ENCODE data around the gene RIT2. TPM values are rescaled to one million over a fixed set of nuclear protein-coding genes. Genes with fewer than 3 reads are reported as not detected.

RIT2 gene
- total and polyA plus RNA-seq, 4 experiments from 2014 or later = not detected

DNA sequence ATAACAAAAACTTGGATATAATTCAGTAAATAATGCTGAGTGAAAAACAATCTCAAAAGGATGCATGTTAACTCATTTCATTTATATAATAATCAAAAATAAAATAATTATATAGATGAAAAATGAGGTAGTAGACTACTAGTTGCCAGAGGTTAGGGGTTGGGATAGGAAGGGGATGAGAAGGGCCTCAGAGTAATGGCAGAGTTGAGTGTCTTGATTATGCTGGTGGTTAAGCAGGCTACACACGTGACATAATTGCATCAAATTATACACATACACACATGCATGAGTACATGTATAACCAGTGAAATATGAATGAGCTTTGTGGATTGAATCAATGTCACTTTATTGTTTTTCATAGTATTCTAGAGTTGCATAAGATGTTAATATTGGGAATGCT lies 201.0 kb downstream of the RIT2 start:
- no peak overlapping the region for H3K27ac ChIP-seq (ENCODE audit: low read depth, low read length)
- Mint-ChIP-seq H3K4me1 (no peaks in the 10 kb centered on the region), H3K36me3 (no peaks in the 10 kb centered on the region), H3K4me3 (no peak overlapping the region), H3K27me3 (no peaks in the 10 kb centered on the region), H3K9me3 (peaks cover 0 to 16% (median 6%) of the 10 kb centered on the region in 8 donors), H3K27ac (no peak overlapping the region)
- H3K4me1 ChIP-seq (ENCODE audit: insufficient read depth, low read length) = no peaks in the 10 kb centered on the region
- no peak for DNase-seq
- H3K4me3 ChIP-seq (ENCODE audit: low read length in 2 of 2) = no peak overlapping the region
- POLR2A ChIA-PET (ENCODE audit: partially characterized antibody) = no interaction called here
- CTCF ChIA-PET (ENCODE audit: partially characterized antibody) = no interaction called here
- no peaks in the 10 kb centered on the region for H3K36me3 ChIP-seq (ENCODE audit: insufficient read depth, low read length)
- H3K27me3 ChIP-seq (ENCODE audit: insufficient read depth, low read length) = no peaks in the 10 kb centered on the region
- peaks cover 0 to 6% of the 10 kb centered on the region in 2 donors for H3K9me3 ChIP-seq (ENCODE audit: control insufficient read depth in 1 of 2, low read length in 2 of 2)
- intact Hi-C loops (cut with micrococcal nuclease) = no loop called here

DNA sequence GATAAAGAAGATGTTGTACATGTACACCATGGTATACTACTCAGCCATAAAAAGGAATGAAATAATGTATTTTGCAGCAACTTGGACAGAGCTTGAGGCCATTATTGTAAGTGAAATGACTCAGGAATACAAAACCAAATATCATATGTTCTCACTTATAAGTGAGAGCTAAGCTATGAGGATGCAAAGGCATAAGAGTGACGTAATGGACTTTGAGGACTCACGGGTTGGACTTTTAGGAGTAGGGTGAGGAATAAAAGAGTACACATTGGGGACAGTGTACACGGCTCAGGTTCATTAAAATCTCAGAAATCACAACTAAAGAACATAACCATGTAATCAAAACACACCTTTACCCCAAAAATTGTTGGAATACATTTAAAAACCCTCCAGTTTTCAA lies 206.4 kb downstream of the RIT2 start:
- POLR2A ChIA-PET (ENCODE audit: partially characterized antibody) = no interaction called here
- DNase-seq = no peak
- H3K27me3 Mint-ChIP-seq = no peaks in the 10 kb centered on the region
- H3K36me3 Mint-ChIP-seq = no peaks in the 10 kb centered on the region
- Histone ChIP-seq H3K4me1 (ENCODE audit: insufficient read depth, low read length) (no peaks in the 10 kb centered on the region), H3K4me3 (ENCODE audit: low read length in 2 of 2) (no peak overlapping the region), H3K9me3 (ENCODE audit: control insufficient read depth in 1 of 2, low read length in 2 of 2) (no peaks in the 10 kb centered on the region), H3K27me3 (ENCODE audit: insufficient read depth, low read length) (no peaks in the 10 kb centered on the region), H3K27ac (ENCODE audit: low read depth, low read length) (no peak overlapping the region), H3K36me3 (ENCODE audit: insufficient read depth, low read length) (no peaks in the 10 kb centered on the region)
- H3K27ac Mint-ChIP-seq = no peak overlapping the region
- CTCF ChIA-PET (ENCODE audit: partially characterized antibody) = no interaction called here
- no peaks in the 10 kb centered on the region for H3K4me1 Mint-ChIP-seq
- peaks cover 0 to 19% (median 6%) of the 10 kb centered on the region in 8 donors for H3K9me3 Mint-ChIP-seq
- intact Hi-C loops (cut with micrococcal nuclease) = no loop called here
- no peak overlapping the region for H3K4me3 Mint-ChIP-seq

DNA sequence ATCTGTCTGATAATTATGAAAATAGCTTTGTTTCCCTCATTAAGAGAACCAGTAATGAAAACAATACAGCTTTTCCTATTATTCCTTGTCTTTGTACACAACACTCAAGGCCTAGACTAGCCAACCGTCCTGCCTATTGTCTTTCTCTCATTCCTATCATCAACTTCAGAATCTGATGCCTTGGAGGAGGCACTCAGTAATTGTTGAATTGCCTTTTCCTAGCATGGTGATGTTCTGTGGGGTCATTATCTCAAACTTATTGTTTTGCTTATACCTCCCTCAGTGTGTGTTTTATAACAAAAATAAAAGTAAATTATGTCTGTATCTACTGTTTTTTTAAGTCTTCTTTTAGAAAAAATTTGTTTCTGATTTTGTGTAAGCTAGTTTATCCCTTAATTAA lies 208.7 kb downstream of the RIT2 start:
- no peaks in the 10 kb centered on the region for H3K4me1 ChIP-seq (ENCODE audit: insufficient read depth, low read length)
- CTCF ChIA-PET (ENCODE audit: partially characterized antibody) = no interaction called here
- no peaks in the 10 kb centered on the region for H3K9me3 ChIP-seq (ENCODE audit: control insufficient read depth in 1 of 2, low read length in 2 of 2)
- POLR2A ChIA-PET (ENCODE audit: partially characterized antibody) = no interaction called here
- H3K27me3 ChIP-seq (ENCODE audit: insufficient read depth, low read length) = no peaks in the 10 kb centered on the region
- no peak overlapping the region for H3K27ac Mint-ChIP-seq
- H3K9me3 Mint-ChIP-seq = peaks cover 0 to 19% (median 7%) of the 10 kb centered on the region in 8 donors
- H3K4me1 Mint-ChIP-seq = no peaks in the 10 kb centered on the region
- H3K4me3 Mint-ChIP-seq = no peak overlapping the region
- intact Hi-C loops (cut with micrococcal nuclease) = no loop called here
- no peaks in the 10 kb centered on the region for H3K36me3 ChIP-seq (ENCODE audit: insufficient read depth, low read length)
- no peaks in the 10 kb centered on the region for H3K27me3 Mint-ChIP-seq
- H3K27ac ChIP-seq (ENCODE audit: low read depth, low read length) = no peak overlapping the region
- H3K36me3 Mint-ChIP-seq = no peaks in the 10 kb centered on the region
- H3K4me3 ChIP-seq (ENCODE audit: low read length in 2 of 2) = no peak overlapping the region
- DNase-seq = no peak

DNA sequence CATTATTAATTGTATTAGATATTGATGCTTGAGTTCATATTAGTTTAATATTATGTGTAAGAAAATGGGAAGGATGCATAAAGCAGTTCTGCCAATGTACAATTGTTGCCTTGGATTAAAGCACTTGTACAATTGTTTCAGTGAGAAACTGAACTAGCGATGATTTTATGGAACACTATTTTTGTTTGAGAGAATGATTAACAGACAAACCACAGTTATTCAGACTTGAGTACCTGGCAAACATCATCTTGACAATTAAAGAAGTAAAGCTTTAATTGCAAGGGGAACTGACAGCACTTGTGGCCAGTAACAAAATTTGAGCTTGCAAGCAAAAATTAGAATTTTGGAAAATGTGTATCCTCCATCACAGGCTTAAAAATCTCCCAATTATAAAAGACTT lies 214.3 kb downstream of the RIT2 start:
- no peak for DNase-seq
- no peaks in the 10 kb centered on the region for H3K27me3 Mint-ChIP-seq
- H3K9me3 Mint-ChIP-seq = peaks cover 0 to 18% (median 6%) of the 10 kb centered on the region in 8 donors
- H3K27ac Mint-ChIP-seq = no peak overlapping the region
- Histone ChIP-seq H3K27ac (ENCODE audit: low read depth, low read length) (no peak overlapping the region), H3K27me3 (ENCODE audit: insufficient read depth, low read length) (no peaks in the 10 kb centered on the region), H3K4me1 (ENCODE audit: insufficient read depth, low read length) (no peaks in the 10 kb centered on the region), H3K9me3 (ENCODE audit: control insufficient read depth in 1 of 2, low read length in 2 of 2) (no peaks in the 10 kb centered on the region), H3K36me3 (ENCODE audit: insufficient read depth, low read length) (no peaks in the 10 kb centered on the region), H3K4me3 (ENCODE audit: low read length in 2 of 2) (no peak overlapping the region)
- H3K36me3 Mint-ChIP-seq = no peaks in the 10 kb centered on the region
- POLR2A ChIA-PET (ENCODE audit: partially characterized antibody) = no interaction called here
- CTCF ChIA-PET (ENCODE audit: partially characterized antibody) = no interaction called here
- no peaks in the 10 kb centered on the region for H3K4me1 Mint-ChIP-seq
- intact Hi-C loops (cut with micrococcal nuclease) = no loop called here
- no peak overlapping the region for H3K4me3 Mint-ChIP-seq

DNA sequence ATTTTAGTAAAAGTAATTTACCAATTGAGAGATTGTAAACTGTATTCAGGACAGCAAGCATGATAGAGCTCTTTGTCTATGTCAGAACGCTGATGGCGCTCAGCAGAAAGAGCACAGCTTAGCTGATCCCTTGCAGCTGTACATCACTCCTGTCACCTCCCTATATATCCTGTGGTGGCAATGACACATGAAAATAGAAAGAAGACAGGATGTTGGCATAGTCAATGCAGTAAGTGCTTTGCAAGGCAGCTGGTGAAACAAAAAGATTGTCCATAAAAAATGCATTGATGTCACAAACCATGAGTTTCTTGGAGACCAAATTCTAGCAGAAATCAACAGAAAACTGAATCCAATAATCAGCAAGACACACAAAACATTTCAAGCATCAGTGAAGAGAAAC lies 221.5 kb downstream of the RIT2 start:
- Mint-ChIP-seq H3K4me3 (no peak overlapping the region), H3K4me1 (no peaks in the 10 kb centered on the region), H3K27me3 (no peaks in the 10 kb centered on the region), H3K36me3 (no peaks in the 10 kb centered on the region), H3K27ac (no peak overlapping the region), H3K9me3 (peaks cover 0 to 16% (median 8%) of the 10 kb centered on the region in 8 donors)
- intact Hi-C loops (cut with micrococcal nuclease) = no loop called here
- no peaks in the 10 kb centered on the region for H3K27me3 ChIP-seq (ENCODE audit: insufficient read depth, low read length)
- DNase-seq = no peak
- H3K4me3 ChIP-seq (ENCODE audit: low read length in 2 of 2) = no peak overlapping the region
- no peak overlapping the region for H3K27ac ChIP-seq (ENCODE audit: low read depth, low read length)
- H3K36me3 ChIP-seq (ENCODE audit: insufficient read depth, low read length) = no peaks in the 10 kb centered on the region
- H3K9me3 ChIP-seq (ENCODE audit: control insufficient read depth in 1 of 2, low read length in 2 of 2) = no peaks in the 10 kb centered on the region
- ChIA-PET CTCF (ENCODE audit: partially characterized antibody) (no interaction called here), POLR2A (ENCODE audit: partially characterized antibody) (no interaction called here)
- no peaks in the 10 kb centered on the region for H3K4me1 ChIP-seq (ENCODE audit: insufficient read depth, low read length)

DNA sequence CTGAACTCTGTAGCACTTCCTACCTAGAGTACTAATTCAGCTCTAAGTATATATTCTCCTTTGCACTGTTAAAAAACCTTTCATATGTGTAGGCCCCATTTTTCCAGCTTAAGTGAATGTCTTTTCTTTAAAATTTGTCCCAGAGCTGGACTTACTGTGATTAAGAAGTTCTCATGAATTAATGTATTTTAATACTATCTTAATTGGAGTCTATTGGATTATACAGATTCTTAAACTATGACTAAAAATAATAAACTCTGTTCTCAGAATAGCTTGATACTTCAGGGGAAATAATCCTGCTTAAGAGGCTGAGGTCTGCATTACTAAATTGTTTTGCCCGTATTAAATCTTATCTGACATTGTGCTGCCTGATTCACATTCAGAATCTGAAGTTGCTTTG lies 223.3 kb downstream of the RIT2 start:
- no peaks in the 10 kb centered on the region for H3K4me1 Mint-ChIP-seq
- ChIA-PET POLR2A (ENCODE audit: partially characterized antibody) (no interaction called here), CTCF (ENCODE audit: partially characterized antibody) (no interaction called here)
- no peak overlapping the region for H3K27ac Mint-ChIP-seq
- Histone ChIP-seq H3K36me3 (ENCODE audit: insufficient read depth, low read length) (no peaks in the 10 kb centered on the region), H3K4me1 (ENCODE audit: insufficient read depth, low read length) (no peaks in the 10 kb centered on the region), H3K4me3 (ENCODE audit: low read length in 2 of 2) (no peak overlapping the region), H3K27me3 (ENCODE audit: insufficient read depth, low read length) (no peaks in the 10 kb centered on the region), H3K27ac (ENCODE audit: low read depth, low read length) (no peak overlapping the region), H3K9me3 (ENCODE audit: control insufficient read depth in 1 of 2, low read length in 2 of 2) (no peaks in the 10 kb centered on the region)
- DNase-seq = no peak
- H3K4me3 Mint-ChIP-seq = no peak overlapping the region
- intact Hi-C loops (cut with micrococcal nuclease) = no loop called here
- H3K27me3 Mint-ChIP-seq = no peaks in the 10 kb centered on the region
- peaks cover 0 to 19% (median 6%) of the 10 kb centered on the region in 8 donors for H3K9me3 Mint-ChIP-seq
- H3K36me3 Mint-ChIP-seq = no peaks in the 10 kb centered on the region

DNA sequence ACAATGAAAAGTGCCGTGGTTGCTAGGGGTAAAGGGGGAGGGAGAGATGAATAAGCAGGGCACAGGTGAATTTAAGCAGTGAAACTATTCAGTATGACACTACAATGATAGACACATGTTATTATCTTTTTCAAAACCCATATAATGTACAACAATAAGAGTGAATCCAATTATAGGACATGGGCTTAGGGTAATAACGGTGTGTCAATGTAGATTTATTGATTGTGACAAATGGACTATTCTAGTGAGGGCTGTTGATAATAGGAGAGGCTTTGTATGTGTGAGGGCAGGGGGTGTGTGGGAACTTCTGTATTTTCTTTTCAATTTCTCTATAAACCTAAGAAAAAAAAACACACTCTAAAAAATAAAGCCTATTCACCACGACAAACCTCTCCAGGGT lies 223.8 kb downstream of the RIT2 start:
- no peak overlapping the region for H3K27ac ChIP-seq (ENCODE audit: low read depth, low read length)
- CTCF ChIA-PET (ENCODE audit: partially characterized antibody) = no interaction called here
- POLR2A ChIA-PET (ENCODE audit: partially characterized antibody) = no interaction called here
- Mint-ChIP-seq H3K4me1 (no peaks in the 10 kb centered on the region), H3K9me3 (peaks cover 0 to 19% (median 4%) of the 10 kb centered on the region in 8 donors), H3K27me3 (no peaks in the 10 kb centered on the region), H3K36me3 (no peaks in the 10 kb centered on the region), H3K4me3 (no peak overlapping the region), H3K27ac (no peak overlapping the region)
- no peaks in the 10 kb centered on the region for H3K27me3 ChIP-seq (ENCODE audit: insufficient read depth, low read length)
- H3K36me3 ChIP-seq (ENCODE audit: insufficient read depth, low read length) = no peaks in the 10 kb centered on the region
- H3K4me3 ChIP-seq (ENCODE audit: low read length in 2 of 2) = no peak overlapping the region
- no peaks in the 10 kb centered on the region for H3K4me1 ChIP-seq (ENCODE audit: insufficient read depth, low read length)
- no peak for DNase-seq
- H3K9me3 ChIP-seq (ENCODE audit: control insufficient read depth in 1 of 2, low read length in 2 of 2) = no peaks in the 10 kb centered on the region
- intact Hi-C loops (cut with micrococcal nuclease) = no loop called here

DNA sequence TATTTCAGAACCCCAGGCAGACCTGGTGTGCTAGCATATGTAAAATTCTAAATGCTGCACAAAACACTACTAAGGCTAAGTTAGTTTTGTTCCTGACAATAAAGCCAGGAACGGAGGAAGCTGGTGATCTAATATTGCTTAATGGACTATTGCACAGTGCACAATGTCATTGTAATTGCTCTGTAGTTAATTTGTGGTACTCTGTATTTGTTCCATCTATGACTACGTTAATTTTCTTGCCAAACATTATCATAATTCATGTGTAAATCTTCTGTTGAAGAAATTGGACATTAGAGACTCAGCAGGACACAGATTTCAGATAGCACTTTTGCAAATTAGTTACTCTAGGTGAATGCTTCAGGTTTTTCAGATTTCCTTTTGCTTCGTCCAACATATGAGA lies 232.3 kb downstream of the RIT2 start:
- POLR2A ChIA-PET (ENCODE audit: partially characterized antibody) = no interaction called here
- Mint-ChIP-seq H3K9me3 (peaks cover 0 to 26% (median 9%) of the 10 kb centered on the region in 8 donors), H3K27ac (no peak overlapping the region), H3K4me1 (no peaks in the 10 kb centered on the region), H3K4me3 (no peak overlapping the region), H3K36me3 (no peaks in the 10 kb centered on the region), H3K27me3 (peaks cover 0 to 1% of the 10 kb centered on the region in 2 donors)
- DNase-seq = no peak
- intact Hi-C loops (cut with micrococcal nuclease) = no loop called here
- CTCF ChIA-PET (ENCODE audit: partially characterized antibody) = no interaction called here
- H3K4me3 ChIP-seq (ENCODE audit: low read length in 2 of 2) = no peak overlapping the region
- H3K36me3 ChIP-seq (ENCODE audit: insufficient read depth, low read length) = no peaks in the 10 kb centered on the region
- no peaks in the 10 kb centered on the region for H3K4me1 ChIP-seq (ENCODE audit: insufficient read depth, low read length)
- H3K9me3 ChIP-seq (ENCODE audit: control insufficient read depth in 1 of 2, low read length in 2 of 2) = no peaks in the 10 kb centered on the region
- H3K27me3 ChIP-seq (ENCODE audit: insufficient read depth, low read length) = no peaks in the 10 kb centered on the region
- H3K27ac ChIP-seq (ENCODE audit: low read depth, low read length) = no peak overlapping the region
